Measurements from ENCODE around the gene LKAAEAR1. TPM values are rescaled to one million over a fixed set of nuclear protein-coding genes. Genes with fewer than 3 reads are reported as not detected.
A peak's percentile ranks its signal among the peaks of the same experiment; 100 is the strongest.

The LKAAEAR1 gene
- total and polyA plus RNA-seq, 2 experiments from 2014 or later: 1.8 TPM; not detected in 1

DNA sequence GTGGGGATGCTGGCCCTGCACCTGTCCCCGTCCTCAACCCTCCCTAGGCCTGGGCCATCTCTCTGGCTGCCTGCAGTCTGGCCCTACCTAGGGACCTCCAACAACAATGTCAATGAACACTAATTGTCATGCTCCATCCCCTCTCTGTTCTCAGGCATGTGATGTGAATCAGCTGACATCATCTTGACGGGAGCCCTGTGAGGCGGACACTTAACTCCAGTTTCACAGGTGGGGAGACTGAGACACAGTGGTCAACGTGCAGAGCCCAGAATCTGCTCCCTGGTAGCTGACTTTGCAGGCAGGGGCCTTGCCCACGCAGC is 22.0 kb downstream of the LKAAEAR1 start:
- Mint-ChIP-seq H3K9me3 (no peaks in the 10 kb centered on the region), H3K27ac (no peak overlapping the region), H3K27me3 (ENCODE audit: insufficient read depth, low read depth, poor library complexity) (peaks cover 14% of the 10 kb centered on the region), H3K4me1 (peaks cover 41% of the 10 kb centered on the region), H3K4me3 (peak overlapping the region; percentile 82), H3K36me3 (ENCODE audit: low read depth) (no peaks in the 10 kb centered on the region)
- TF ChIP-seq, protein P1, sequence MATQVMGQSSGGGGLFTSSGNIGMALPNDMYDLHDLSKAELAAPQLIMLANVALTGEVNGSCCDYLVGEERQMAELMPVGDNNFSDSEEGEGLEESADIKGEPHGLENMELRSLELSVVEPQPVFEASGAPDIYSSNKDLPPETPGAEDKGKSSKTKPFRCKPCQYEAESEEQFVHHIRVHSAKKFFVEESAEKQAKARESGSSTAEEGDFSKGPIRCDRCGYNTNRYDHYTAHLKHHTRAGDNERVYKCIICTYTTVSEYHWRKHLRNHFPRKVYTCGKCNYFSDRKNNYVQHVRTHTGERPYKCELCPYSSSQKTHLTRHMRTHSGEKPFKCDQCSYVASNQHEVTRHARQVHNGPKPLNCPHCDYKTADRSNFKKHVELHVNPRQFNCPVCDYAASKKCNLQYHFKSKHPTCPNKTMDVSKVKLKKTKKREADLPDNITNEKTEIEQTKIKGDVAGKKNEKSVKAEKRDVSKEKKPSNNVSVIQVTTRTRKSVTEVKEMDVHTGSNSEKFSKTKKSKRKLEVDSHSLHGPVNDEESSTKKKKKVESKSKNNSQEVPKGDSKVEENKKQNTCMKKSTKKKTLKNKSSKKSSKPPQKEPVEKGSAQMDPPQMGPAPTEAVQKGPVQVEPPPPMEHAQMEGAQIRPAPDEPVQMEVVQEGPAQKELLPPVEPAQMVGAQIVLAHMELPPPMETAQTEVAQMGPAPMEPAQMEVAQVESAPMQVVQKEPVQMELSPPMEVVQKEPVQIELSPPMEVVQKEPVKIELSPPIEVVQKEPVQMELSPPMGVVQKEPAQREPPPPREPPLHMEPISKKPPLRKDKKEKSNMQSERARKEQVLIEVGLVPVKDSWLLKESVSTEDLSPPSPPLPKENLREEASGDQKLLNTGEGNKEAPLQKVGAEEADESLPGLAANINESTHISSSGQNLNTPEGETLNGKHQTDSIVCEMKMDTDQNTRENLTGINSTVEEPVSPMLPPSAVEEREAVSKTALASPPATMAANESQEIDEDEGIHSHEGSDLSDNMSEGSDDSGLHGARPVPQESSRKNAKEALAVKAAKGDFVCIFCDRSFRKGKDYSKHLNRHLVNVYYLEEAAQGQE (IDR thresholded peaks at IDR 0.05; ENCODE audit: unreplicated experiment): no peak
- TF ChIP-seq ZNF114 (CRISPR knock-in tag; IDR thresholded peaks at IDR 0.05): no peak
- no peak for TF ChIP-seq NANOG (IDR thresholded peaks at IDR 0.05; ENCODE audit: borderline replicate concordance)
- TF ChIP-seq, protein P2, sequence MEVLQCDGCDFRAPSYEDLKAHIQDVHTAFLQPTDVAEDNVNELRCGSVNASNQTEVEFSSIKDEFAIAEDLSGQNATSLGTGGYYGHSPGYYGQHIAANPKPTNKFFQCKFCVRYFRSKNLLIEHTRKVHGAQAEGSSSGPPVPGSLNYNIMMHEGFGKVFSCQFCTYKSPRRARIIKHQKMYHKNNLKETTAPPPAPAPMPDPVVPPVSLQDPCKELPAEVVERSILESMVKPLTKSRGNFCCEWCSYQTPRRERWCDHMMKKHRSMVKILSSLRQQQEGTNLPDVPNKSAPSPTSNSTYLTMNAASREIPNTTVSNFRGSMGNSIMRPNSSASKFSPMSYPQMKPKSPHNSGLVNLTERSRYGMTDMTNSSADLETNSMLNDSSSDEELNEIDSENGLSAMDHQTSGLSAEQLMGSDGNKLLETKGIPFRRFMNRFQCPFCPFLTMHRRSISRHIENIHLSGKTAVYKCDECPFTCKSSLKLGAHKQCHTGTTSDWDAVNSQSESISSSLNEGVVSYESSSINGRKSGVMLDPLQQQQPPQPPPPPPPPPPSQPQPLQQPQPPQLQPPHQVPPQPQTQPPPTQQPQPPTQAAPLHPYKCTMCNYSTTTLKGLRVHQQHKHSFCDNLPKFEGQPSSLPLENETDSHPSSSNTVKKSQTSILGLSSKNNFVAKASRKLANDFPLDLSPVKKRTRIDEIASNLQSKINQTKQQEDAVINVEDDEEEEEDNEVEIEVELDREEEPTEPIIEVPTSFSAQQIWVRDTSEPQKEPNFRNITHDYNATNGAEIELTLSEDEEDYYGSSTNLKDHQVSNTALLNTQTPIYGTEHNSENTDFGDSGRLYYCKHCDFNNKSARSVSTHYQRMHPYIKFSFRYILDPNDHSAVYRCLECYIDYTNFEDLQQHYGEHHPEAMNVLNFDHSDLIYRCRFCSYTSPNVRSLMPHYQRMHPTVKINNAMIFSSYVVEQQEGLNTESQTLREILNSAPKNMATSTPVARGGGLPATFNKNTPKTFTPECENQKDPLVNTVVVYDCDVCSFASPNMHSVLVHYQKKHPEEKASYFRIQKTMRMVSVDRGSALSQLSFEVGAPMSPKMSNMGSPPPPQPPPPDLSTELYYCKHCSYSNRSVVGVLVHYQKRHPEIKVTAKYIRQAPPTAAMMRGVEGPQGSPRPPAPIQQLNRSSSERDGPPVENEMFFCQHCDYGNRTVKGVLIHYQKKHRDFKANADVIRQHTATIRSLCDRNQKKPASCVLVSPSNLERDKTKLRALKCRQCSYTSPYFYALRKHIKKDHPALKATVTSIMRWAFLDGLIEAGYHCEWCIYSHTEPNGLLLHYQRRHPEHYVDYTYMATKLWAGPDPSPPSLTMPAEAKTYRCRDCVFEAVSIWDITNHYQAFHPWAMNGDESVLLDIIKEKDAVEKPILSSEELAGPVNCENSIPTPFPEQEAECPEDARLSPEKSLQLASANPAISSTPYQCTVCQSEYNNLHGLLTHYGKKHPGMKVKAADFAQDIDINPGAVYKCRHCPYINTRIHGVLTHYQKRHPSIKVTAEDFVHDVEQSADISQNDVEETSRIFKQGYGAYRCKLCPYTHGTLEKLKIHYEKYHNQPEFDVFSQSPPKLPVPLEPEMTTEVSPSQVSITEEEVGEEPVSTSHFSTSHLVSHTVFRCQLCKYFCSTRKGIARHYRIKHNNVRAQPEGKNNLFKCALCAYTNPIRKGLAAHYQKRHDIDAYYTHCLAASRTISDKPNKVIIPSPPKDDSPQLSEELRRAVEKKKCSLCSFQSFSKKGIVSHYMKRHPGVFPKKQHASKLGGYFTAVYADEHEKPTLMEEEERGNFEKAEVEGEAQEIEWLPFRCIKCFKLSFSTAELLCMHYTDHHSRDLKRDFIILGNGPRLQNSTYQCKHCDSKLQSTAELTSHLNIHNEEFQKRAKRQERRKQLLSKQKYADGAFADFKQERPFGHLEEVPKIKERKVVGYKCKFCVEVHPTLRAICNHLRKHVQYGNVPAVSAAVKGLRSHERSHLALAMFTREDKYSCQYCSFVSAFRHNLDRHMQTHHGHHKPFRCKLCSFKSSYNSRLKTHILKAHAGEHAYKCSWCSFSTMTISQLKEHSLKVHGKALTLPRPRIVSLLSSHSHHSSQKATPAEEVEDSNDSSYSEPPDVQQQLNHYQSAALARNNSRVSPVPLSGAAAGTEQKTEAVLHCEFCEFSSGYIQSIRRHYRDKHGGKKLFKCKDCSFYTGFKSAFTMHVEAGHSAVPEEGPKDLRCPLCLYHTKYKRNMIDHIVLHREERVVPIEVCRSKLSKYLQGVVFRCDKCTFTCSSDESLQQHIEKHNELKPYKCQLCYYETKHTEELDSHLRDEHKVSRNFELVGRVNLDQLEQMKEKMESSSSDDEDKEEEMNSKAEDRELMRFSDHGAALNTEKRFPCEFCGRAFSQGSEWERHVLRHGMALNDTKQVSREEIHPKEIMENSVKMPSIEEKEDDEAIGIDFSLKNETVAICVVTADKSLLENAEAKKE (CRISPR knock-in tag; IDR thresholded peaks at IDR 0.05): no peak
- TF ChIP-seq, protein P3, sequence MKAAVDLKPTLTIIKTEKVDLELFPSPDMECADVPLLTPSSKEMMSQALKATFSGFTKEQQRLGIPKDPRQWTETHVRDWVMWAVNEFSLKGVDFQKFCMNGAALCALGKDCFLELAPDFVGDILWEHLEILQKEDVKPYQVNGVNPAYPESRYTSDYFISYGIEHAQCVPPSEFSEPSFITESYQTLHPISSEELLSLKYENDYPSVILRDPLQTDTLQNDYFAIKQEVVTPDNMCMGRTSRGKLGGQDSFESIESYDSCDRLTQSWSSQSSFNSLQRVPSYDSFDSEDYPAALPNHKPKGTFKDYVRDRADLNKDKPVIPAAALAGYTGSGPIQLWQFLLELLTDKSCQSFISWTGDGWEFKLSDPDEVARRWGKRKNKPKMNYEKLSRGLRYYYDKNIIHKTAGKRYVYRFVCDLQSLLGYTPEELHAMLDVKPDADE (IDR thresholded peaks at IDR 0.05): no peak
- TF ChIP-seq JUNB (IDR thresholded peaks at IDR 0.05; ENCODE audit: unreplicated experiment): no peak
- TF ChIP-seq, protein P4, sequence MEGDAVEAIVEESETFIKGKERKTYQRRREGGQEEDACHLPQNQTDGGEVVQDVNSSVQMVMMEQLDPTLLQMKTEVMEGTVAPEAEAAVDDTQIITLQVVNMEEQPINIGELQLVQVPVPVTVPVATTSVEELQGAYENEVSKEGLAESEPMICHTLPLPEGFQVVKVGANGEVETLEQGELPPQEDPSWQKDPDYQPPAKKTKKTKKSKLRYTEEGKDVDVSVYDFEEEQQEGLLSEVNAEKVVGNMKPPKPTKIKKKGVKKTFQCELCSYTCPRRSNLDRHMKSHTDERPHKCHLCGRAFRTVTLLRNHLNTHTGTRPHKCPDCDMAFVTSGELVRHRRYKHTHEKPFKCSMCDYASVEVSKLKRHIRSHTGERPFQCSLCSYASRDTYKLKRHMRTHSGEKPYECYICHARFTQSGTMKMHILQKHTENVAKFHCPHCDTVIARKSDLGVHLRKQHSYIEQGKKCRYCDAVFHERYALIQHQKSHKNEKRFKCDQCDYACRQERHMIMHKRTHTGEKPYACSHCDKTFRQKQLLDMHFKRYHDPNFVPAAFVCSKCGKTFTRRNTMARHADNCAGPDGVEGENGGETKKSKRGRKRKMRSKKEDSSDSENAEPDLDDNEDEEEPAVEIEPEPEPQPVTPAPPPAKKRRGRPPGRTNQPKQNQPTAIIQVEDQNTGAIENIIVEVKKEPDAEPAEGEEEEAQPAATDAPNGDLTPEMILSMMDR (conservative IDR thresholded peaks at IDR 0.05; ENCODE audit: low read depth in 2 of 2): no peak
- TF ChIP-seq ZNF331 (CRISPR knock-in tag; IDR thresholded peaks at IDR 0.05; ENCODE audit: low read depth): no peak
- TF ChIP-seq STAT1 (IDR thresholded peaks at IDR 0.05; ENCODE audit: unreplicated experiment): no peak
- TF ChIP-seq EZH2phosphoT487 (IDR thresholded peaks at IDR 0.05; ENCODE audit: unreplicated experiment): no peak
- TF ChIP-seq EZH2 (IDR thresholded peaks at IDR 0.05; ENCODE audit: low read depth, unreplicated experiment): no peak
- TF ChIP-seq POLR2AphosphoS5 (IDR thresholded peaks at IDR 0.05; ENCODE audit: low read depth): no peak
- TF ChIP-seq CREB1 (CRISPR knock-in tag; IDR thresholded peaks at IDR 0.05; ENCODE audit: low read depth): no peak
- Histone ChIP-seq H3K4me2 (peak overlapping the region; percentile 90), H3K27ac (ENCODE audit: low read depth) (no peak overlapping the region), H3K27me3 (ENCODE audit: insufficient read depth) (no peaks in the 10 kb centered on the region), H2AFZ (peak overlapping the region; percentile 97; the same call in 1 of the 2 replicates), H3K4me3 (peak overlapping the region; percentile 85), H4K20me1 (replicated peaks; ENCODE audit: insufficient read depth) (no peaks in the 10 kb centered on the region), H3F3A (replicated peaks; ENCODE audit: low read depth) (peaks cover 6% of the 10 kb centered on the region; the same call in 1 of the 2 replicates), H3K4me1 (ENCODE audit: insufficient read depth) (peaks cover 17% of the 10 kb centered on the region; the same call in 1 of the 2 replicates), H3K36me3 (ENCODE audit: insufficient read depth) (no peaks in the 10 kb centered on the region), H3K9me2 (ENCODE audit: insufficient read depth) (no peaks in the 10 kb centered on the region), H3K79me2 (replicated peaks; ENCODE audit: insufficient read depth) (no peaks in the 10 kb centered on the region)
- DNase-seq (ENCODE audit: low spot score) (no peak), ATAC-seq (no peak)
